Sigmoid colon (tissue), 7 donors: ENCODE results near the gene ASPSCR1. TPM values are rescaled to one million over a fixed set of nuclear protein-coding genes. Genes with fewer than 3 reads are reported as not detected.
"Not testable (repeated sequence)": the region's sequence is repeated elsewhere in the genome, so short reads cannot be mapped to it uniquely, and the experiment has no call there.

ENCODE experiments used
- DNase-seq: peaks from one replicate; pipeline ENCODE4 v3.0.0-alpha.2; 2019
- H3K27ac ChIP-seq, 4 donors: fragments of 200-600 bp; sonication (generic); one replicate each; pipeline ENCODE4 v1.5.1; 2016 to 2019; ENCODE audit warnings: mild to moderate bottlenecking in 1 of 4
- H3K27me3 ChIP-seq, 3 donors: fragments of 200-600 bp; sonication (generic); one replicate each; pipeline ENCODE4 v1.5.1; 2019; ENCODE audit warnings: mild to moderate bottlenecking in 1 of 3
- H3K36me3 ChIP-seq, 4 donors: fragments of 200-600 bp; sonication (generic); one replicate each; pipeline ENCODE4 v1.5.1; 2016 to 2019
- H3K4me1 ChIP-seq, 4 donors: fragments of 200-600 bp; sonication (generic); one replicate each; pipeline ENCODE4 v1.5.1; 2017 to 2019
- H3K4me3 ChIP-seq, 4 donors: fragments of 200-600 bp; sonication (generic); one replicate each; pipeline ENCODE4 v1.5.1; 2017 to 2019; ENCODE audit warnings: mild to moderate bottlenecking in 2 of 4, moderate library complexity in 1 of 4
- H3K9me3 ChIP-seq, 4 donors: fragments of 200-600 bp in 3 of 4; sonication (generic) in 3 of 4; one replicate each; pipeline versions ENCODE4 v1.5.1 to v1.6.1; 2013 to 2019
- CTCF ChIP-seq, 4 experiments: fragments of 450-650 bp in 3 of 4; fragments of 200-600 bp in 1 of 4; IDR thresholded peaks; one replicate each; pipeline ENCODE4 v1.5.1; 2016 to 2019; ENCODE audit warnings: antibody characterized with exemption in 4 of 4, mild to moderate bottlenecking in 3 of 4, moderate library complexity in 2 of 4
- EP300 ChIP-seq, 4 donors: sonication (generic); formaldehyde crosslinking; IDR thresholded peaks; one replicate each; pipeline ENCODE4 v1.6.1; 2017; ENCODE audit warnings: antibody characterized with exemption in 4 of 4
- POLR2A ChIP-seq, 2 donors: fragments of 450-650 bp; IDR thresholded peaks; one replicate each; pipeline ENCODE4 v1.6.1; 2016; ENCODE audit warnings: antibody characterized with exemption in 2 of 2, mild to moderate bottlenecking in 2 of 2, moderate library complexity in 2 of 2
- POLR2AphosphoS5 ChIP-seq, 4 donors: sonication (generic); formaldehyde crosslinking; IDR thresholded peaks; one replicate each; pipeline ENCODE4 v1.6.1; 2017; ENCODE audit warnings: antibody characterized with exemption in 4 of 4
- WGBS, 2 donors: extraction: QIAGEN DNeasy Blood & Tissue Kit; methylation state at CpG; one replicate each; pipeline ENCODE4 v1.1.7; 2013; 5-methylcytosine and 5-hydroxymethylcytosine counted together
- intact Hi-C: fragments of 100-400 bp; cut with DNase I; formaldehyde crosslinking; loops from one replicate; pipeline ENCODE4 v1.15.1; 2023
- polyA plus RNA-seq, 3 donors: library from polyadenylated mRNA; stranded (reverse); fragments of 200-250 nt; gene quantifications; one replicate each; pipeline ENCODE4 v1.2.3, GENCODE V29; 2013
- total RNA-seq, 4 donors: library from RNA; depleted of rRNA; stranded (reverse); fragments of >200 nt; gene quantifications; one replicate each; pipeline ENCODE4 v1.1.0, GENCODE V29; 2016
- donor health status: healthy with polysubstance abuse.
- donor health status: Bipolar disorder and iron deficiency.
- donor health status: healthy.

ASPSCR1 gene
- total and polyA plus RNA-seq, 7 donors, result 9.3 to 35.9 (median 23.4) TPM

DNA sequence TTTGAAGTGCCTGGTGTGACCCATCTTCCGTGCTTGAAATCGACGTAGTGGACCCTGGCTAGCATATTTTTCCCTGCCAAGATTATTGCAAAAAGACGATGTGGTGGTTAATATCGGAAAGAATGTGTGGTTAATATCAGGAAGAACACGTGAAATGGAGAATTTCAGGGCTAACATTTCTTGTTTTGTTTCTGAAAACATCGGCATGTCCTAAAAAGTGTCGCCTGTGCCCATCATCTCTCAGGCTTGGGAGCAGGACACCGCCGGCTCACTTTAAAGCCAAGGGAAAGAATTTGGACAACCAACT, 60.4 kb downstream of the ASPSCR1 start:
- H3K27me3 ChIP-seq, result peaks cover 0 to 11% (median 7%) of the 10 kb centered on the region in 3 donors
- H3K27ac ChIP-seq, result peak overlapping the region; percentile 93 to 98 (median 98)
- H3K4me1 ChIP-seq, result peaks cover 3 to 21% (median 16%) of the 10 kb centered on the region in 4 donors
- peak overlapping the region; percentile 58 to 77 (median 65) for H3K4me3 ChIP-seq
- DNase-seq, result no peak
- H3K36me3 ChIP-seq, result no peaks in the 10 kb centered on the region
- 5 to 10% methylated on average over 10 of the region's 10 CpGs for WGBS, 2 donors
- TF ChIP-seq CTCF (IDR thresholded peaks at IDR 0.05), result no peak
- no peak for TF ChIP-seq POLR2AphosphoS5 (IDR thresholded peaks at IDR 0.05)
- TF ChIP-seq EP300 (IDR thresholded peaks at IDR 0.05), result peak in 1 of 4 donors; percentile 27
- no peak for TF ChIP-seq POLR2A (IDR thresholded peaks at IDR 0.05)
- intact Hi-C loops, result loop anchor here (2.0 kb wide), 1 partner anchor 61 kb away; the partner anchor contains the start of gene FASN
- no peaks in the 10 kb centered on the region for H3K9me3 ChIP-seq

- intact Hi-C loops, H3K27ac ChIP-seq, H3K36me3 ChIP-seq, H3K9me3 ChIP-seq, H3K4me3 ChIP-seq, DNase-seq, H3K27me3 ChIP-seq: not testable (repeated sequence)
- H3K4me1 ChIP-seq, result peaks cover 3 to 21% (median 16%) of the 10 kb centered on the region in 4 donors
- 85 to 90% methylated on average over 16 of the region's 16 CpGs for WGBS, 2 donors
Measured at GRCh38 chr17:82038796-82039409, 61.5 kb downstream of the ASPSCR1 start.

GRCh38 chr17:82039695-82040299, 62.4 kb downstream of the ASPSCR1 start:
- no peak for DNase-seq
- H3K27ac ChIP-seq, result no peak overlapping the region
- H3K27me3 ChIP-seq, result no peaks in the 10 kb centered on the region
- no peaks in the 10 kb centered on the region for H3K9me3 ChIP-seq
- intact Hi-C loops, result no loop called here
- H3K4me3 ChIP-seq, result no peak overlapping the region
- 92 to 94% methylated on average over 8 of the region's 8 CpGs for WGBS, 2 donors
- TF ChIP-seq CTCF (IDR thresholded peaks at IDR 0.05) (no peak), EP300 (IDR thresholded peaks at IDR 0.05) (no peak), POLR2AphosphoS5 (IDR thresholded peaks at IDR 0.05) (no peak)
- H3K36me3 ChIP-seq, result no peaks in the 10 kb centered on the region
- H3K4me1 ChIP-seq, result peaks cover 3 to 21% (median 16%) of the 10 kb centered on the region in 4 donors

DNA sequence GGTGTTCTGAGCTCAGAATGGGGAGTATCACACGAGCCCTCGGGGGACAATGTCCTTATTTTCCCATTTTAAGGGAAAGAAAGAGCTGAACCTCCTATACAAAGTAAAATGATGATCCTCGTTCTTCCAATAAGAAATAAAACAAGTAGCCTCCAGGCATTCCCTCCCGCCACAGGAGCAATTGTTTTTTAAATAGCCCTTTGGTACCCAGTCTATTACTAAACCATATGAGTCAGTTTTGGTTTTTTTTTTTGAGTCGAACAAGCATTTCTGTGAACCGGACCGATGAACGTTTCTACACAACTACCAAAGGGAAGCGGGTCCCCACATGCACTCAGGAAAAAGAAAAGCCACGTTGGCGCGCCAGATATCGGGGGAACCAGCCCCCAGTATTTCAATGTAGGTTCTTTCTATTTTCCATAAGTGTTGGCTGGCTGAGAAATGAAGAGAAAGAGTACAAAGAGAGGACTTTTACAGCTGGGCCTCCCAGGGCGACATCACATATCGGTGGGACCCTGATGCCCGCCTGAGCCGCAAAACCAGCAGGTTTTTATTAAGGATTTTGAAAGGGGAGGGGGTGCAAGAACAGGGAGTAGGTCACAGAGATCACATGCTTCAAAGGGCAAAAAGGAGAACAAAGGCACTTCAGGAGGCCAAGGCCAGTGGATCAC, 63.9 kb downstream of the ASPSCR1 start:
- no peaks in the 10 kb centered on the region for H3K9me3 ChIP-seq
- intact Hi-C loops, result no loop called here
- H3K27me3 ChIP-seq, result no peaks in the 10 kb centered on the region
- H3K4me1 ChIP-seq, result peaks cover 3 to 14% (median 10%) of the 10 kb centered on the region in 4 donors
- no peaks in the 10 kb centered on the region for H3K36me3 ChIP-seq
- no peak for DNase-seq
- no peak overlapping the region for H3K4me3 ChIP-seq
- no peak for TF ChIP-seq CTCF (IDR thresholded peaks at IDR 0.05)
- TF ChIP-seq POLR2A (IDR thresholded peaks at IDR 0.05), result no peak
- TF ChIP-seq POLR2AphosphoS5 (IDR thresholded peaks at IDR 0.05), result no peak
- no peak for TF ChIP-seq EP300 (IDR thresholded peaks at IDR 0.05)
- H3K27ac ChIP-seq, result no peak overlapping the region
- 84 to 89% methylated on average over 17 of the region's 17 CpGs for WGBS, 2 donors

DNA sequence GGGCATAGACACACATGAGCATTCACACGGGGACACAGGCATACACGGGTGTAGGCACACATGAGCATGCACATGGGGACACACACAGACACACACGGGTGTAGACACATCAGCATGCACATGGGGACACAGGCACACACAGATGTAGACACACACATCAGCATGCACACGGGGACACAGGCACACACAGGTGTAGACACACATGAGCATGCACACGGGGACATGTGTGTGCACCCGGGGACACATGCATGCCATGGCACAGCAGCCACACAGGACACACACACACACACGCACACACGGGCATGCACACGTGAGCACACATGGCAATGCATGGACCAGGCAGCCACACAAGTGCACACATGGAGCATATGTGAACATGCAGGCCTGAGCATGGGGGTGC, 65.2 kb downstream of the ASPSCR1 start:
- H3K4me3 ChIP-seq, result no peak overlapping the region
- no peaks in the 10 kb centered on the region for H3K27me3 ChIP-seq
- peaks cover 0 to 5% (median 2%) of the 10 kb centered on the region in 4 donors for H3K4me1 ChIP-seq
- WGBS, 2 donors, result 89 to 90% methylated on average over 9 of the region's 9 CpGs
- H3K27ac ChIP-seq, result no peak overlapping the region
- H3K9me3 ChIP-seq, result no peaks in the 10 kb centered on the region
- intact Hi-C loops, result no loop called here
- no peak for DNase-seq
- no peak for TF ChIP-seq CTCF (IDR thresholded peaks at IDR 0.05)
- TF ChIP-seq POLR2A (IDR thresholded peaks at IDR 0.05), result no peak
- TF ChIP-seq POLR2AphosphoS5 (IDR thresholded peaks at IDR 0.05), result no peak
- TF ChIP-seq EP300 (IDR thresholded peaks at IDR 0.05), result no peak
- H3K36me3 ChIP-seq, result peaks cover 0 to 9% (median 2%) of the 10 kb centered on the region in 4 donors
